ENCODE measurements around the gene HTR6. TPM values are rescaled to one million over a fixed set of nuclear protein-coding genes. Genes with fewer than 3 reads are reported as not detected.
"Not testable (repeated sequence)": the region's sequence is repeated elsewhere in the genome, so short reads cannot be mapped to it uniquely, and the experiment has no call there.

The HTR6 gene
- total RNA-seq, 1 experiment from 2014 or later, result not detected

GRCh38 chr1:19632211-19632610 lies 32.5 kb upstream of the HTR6 start:
- no peak for DNase-seq
- no peaks in the 10 kb centered on the region for H3K9me3 ChIP-seq (ENCODE audit: low read length)
- H3K4me2 ChIP-seq (ENCODE audit: low read length), result no peak overlapping the region
- intact Hi-C loops (cut with micrococcal nuclease), result no loop called here
- no peak overlapping the region for H2AFZ ChIP-seq (ENCODE audit: low read length)
- no peaks in the 10 kb centered on the region for H3K9me2 ChIP-seq (replicated peaks; ENCODE audit: low read length)
- TF ChIP-seq, protein P1, sequence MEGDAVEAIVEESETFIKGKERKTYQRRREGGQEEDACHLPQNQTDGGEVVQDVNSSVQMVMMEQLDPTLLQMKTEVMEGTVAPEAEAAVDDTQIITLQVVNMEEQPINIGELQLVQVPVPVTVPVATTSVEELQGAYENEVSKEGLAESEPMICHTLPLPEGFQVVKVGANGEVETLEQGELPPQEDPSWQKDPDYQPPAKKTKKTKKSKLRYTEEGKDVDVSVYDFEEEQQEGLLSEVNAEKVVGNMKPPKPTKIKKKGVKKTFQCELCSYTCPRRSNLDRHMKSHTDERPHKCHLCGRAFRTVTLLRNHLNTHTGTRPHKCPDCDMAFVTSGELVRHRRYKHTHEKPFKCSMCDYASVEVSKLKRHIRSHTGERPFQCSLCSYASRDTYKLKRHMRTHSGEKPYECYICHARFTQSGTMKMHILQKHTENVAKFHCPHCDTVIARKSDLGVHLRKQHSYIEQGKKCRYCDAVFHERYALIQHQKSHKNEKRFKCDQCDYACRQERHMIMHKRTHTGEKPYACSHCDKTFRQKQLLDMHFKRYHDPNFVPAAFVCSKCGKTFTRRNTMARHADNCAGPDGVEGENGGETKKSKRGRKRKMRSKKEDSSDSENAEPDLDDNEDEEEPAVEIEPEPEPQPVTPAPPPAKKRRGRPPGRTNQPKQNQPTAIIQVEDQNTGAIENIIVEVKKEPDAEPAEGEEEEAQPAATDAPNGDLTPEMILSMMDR (conservative IDR thresholded peaks at IDR 0.05; ENCODE audit: low read depth, low read length), result no peak
- no peak for TF ChIP-seq EZH2phosphoT487 (IDR thresholded peaks at IDR 0.05; ENCODE audit: borderline replicate concordance, low read length)
- TF ChIP-seq EZH2 (IDR thresholded peaks at IDR 0.05; ENCODE audit: low read length, unreplicated experiment), result no peak
- H3K9ac ChIP-seq (ENCODE audit: low read length), result no peak overlapping the region
- H3F3A ChIP-seq (ENCODE audit: low read length, unreplicated experiment), result no peaks in the 10 kb centered on the region
- H3K79me2 ChIP-seq (ENCODE audit: low read length), result no peaks in the 10 kb centered on the region
- CTCF ChIA-PET, result no interaction called here
- no peaks in the 10 kb centered on the region for H3K4me1 ChIP-seq (ENCODE audit: insufficient read depth, low read length)
- 0 out of 2 replicates have a peak, but pooled peaks cover under 1% of the 10 kb centered on the region for H3K36me3 ChIP-seq (ENCODE audit: low read depth, low read length)
- no TSS peak for BruUV-seq (replicated peaks)
- POLR2A ChIA-PET (ENCODE audit: unreplicated experiment), result interaction anchor here (0.6 kb wide), 1 partner anchor 11 kb away, joined by 3 read pairs; no protein-coding TSS in a partner anchor
- H3K27ac ChIP-seq (ENCODE audit: low read length), result no peak overlapping the region
- ATAC-seq, result no peak
- H3K4me3 ChIP-seq (ENCODE audit: low read length), result no peak overlapping the region
- no peaks in the 10 kb centered on the region for H4K20me1 ChIP-seq (ENCODE audit: low read length)
- H3K27me3 ChIP-seq (ENCODE audit: low read length), result no peaks in the 10 kb centered on the region

- H3K36me3 ChIP-seq (ENCODE audit: low read depth, low read length), result no peaks in the 10 kb centered on the region
- H3K9me2 ChIP-seq (replicated peaks; ENCODE audit: low read length), result no peaks in the 10 kb centered on the region
- ChIA-PET POLR2A (ENCODE audit: unreplicated experiment) (no interaction called here), CTCF (no interaction called here)
- BruUV-seq (replicated peaks), result no TSS peak
- H3K4me1 ChIP-seq (ENCODE audit: insufficient read depth, low read length), result no peaks in the 10 kb centered on the region
- H3K27ac ChIP-seq (ENCODE audit: low read length), result no peak overlapping the region
- H3K4me3 ChIP-seq (ENCODE audit: low read length), result no peak overlapping the region
- H4K20me1 ChIP-seq (ENCODE audit: low read length), result no peaks in the 10 kb centered on the region
- no peaks in the 10 kb centered on the region for H3K27me3 ChIP-seq (ENCODE audit: low read length)
- TF ChIP-seq, protein P1 (conservative IDR thresholded peaks at IDR 0.05; ENCODE audit: low read depth, low read length), result no peak
- no peak for TF ChIP-seq EZH2phosphoT487 (IDR thresholded peaks at IDR 0.05; ENCODE audit: borderline replicate concordance, low read length)
- no peak for TF ChIP-seq EZH2 (IDR thresholded peaks at IDR 0.05; ENCODE audit: low read length, unreplicated experiment)
- DNase-seq (no peak), ATAC-seq (no peak)
- no peaks in the 10 kb centered on the region for H3K9me3 ChIP-seq (ENCODE audit: low read length)
- H3F3A ChIP-seq (ENCODE audit: low read length, unreplicated experiment), result no peaks in the 10 kb centered on the region
- intact Hi-C loops (cut with micrococcal nuclease), result no loop called here
- H2AFZ ChIP-seq (ENCODE audit: low read length), result no peak overlapping the region
- H3K4me2 ChIP-seq (ENCODE audit: low read length), result no peak overlapping the region
- no peaks in the 10 kb centered on the region for H3K79me2 ChIP-seq (ENCODE audit: low read length)
- H3K9ac ChIP-seq (ENCODE audit: low read length), result no peak overlapping the region
Measured at GRCh38 chr1:19633106-19633505, 31.6 kb upstream of the HTR6 start.

GRCh38 chr1:19635064-19635463 lies 29.6 kb upstream of the HTR6 start:
- H3K4me2 ChIP-seq (ENCODE audit: low read length); H3K4me3 ChIP-seq (ENCODE audit: low read length); DNase-seq; H3K27me3 ChIP-seq (ENCODE audit: low read length); H3K27ac ChIP-seq (ENCODE audit: low read length); H3K9ac ChIP-seq (ENCODE audit: low read length); H3K9me3 ChIP-seq (ENCODE audit: low read length); H2AFZ ChIP-seq (ENCODE audit: low read length); H3K79me2 ChIP-seq (ENCODE audit: low read length); intact Hi-C loops (cut with micrococcal nuclease); H3F3A ChIP-seq (ENCODE audit: low read length, unreplicated experiment); ATAC-seq; H4K20me1 ChIP-seq (ENCODE audit: low read length); POLR2A ChIA-PET (ENCODE audit: unreplicated experiment); H3K9me2 ChIP-seq (replicated peaks; ENCODE audit: low read length); H3K4me1 ChIP-seq (ENCODE audit: insufficient read depth, low read length); H3K36me3 ChIP-seq (ENCODE audit: low read depth, low read length); CTCF ChIA-PET; BruUV-seq (replicated peaks): not testable (repeated sequence)
